Osteoblast (primary cell): ENCODE measurements around the gene PGRMC2. TPM values are rescaled to one million over a fixed set of nuclear protein-coding genes. Genes with fewer than 3 reads are reported as not detected.
"Not testable (repeated sequence)": the region's sequence is repeated elsewhere in the genome, so short reads cannot be mapped to it uniquely, and the experiment has no call there.

Source experiments
- DNase-seq: peaks from one replicate; pipeline ENCODE4 v3.0.0; 2011; ENCODE audit warnings: low spot score, mixed read lengths; ENCODE audit not compliant: insufficient read length; ENCODE audit errors: missing footprints
- H2AFZ ChIP-seq: 2 replicates; pipeline ENCODE4 v1.6.0; 2011; ENCODE audit warnings: mild to moderate bottlenecking, low read length
- H3K27ac ChIP-seq: 2 replicates; pipeline ENCODE4 v1.5.1; 2011; ENCODE audit warnings: mild to moderate bottlenecking, low read depth, low read length, moderate library complexity
- H3K27me3 ChIP-seq: 2 replicates; pipeline ENCODE4 v1.6.0; 2012; ENCODE audit warnings: mild to moderate bottlenecking, control low read depth, inconsistent platforms, low read length, moderate library complexity; ENCODE audit not compliant: insufficient read depth
- H3K36me3 ChIP-seq: 2 replicates; pipeline ENCODE4 v1.5.1; 2011; ENCODE audit warnings: mild to moderate bottlenecking, low read length, control low read depth, moderate library complexity; ENCODE audit not compliant: insufficient read depth
- H3K4me1 ChIP-seq: 2 replicates; pipeline ENCODE4 v1.5.1; 2011; ENCODE audit warnings: mild to moderate bottlenecking, low read length, control low read depth, moderate library complexity; ENCODE audit not compliant: insufficient read depth
- H3K4me2 ChIP-seq: 2 replicates; pipeline ENCODE4 v1.6.0; 2011; ENCODE audit warnings: mild to moderate bottlenecking, low read length; ENCODE audit not compliant: insufficient read depth
- H3K4me3 ChIP-seq: fragments of 200-600 bp; sonication (generic); 3 replicates; pipeline ENCODE4 v1.5.1; 2012; ENCODE audit warnings: mild to moderate bottlenecking, low read length, inconsistent platforms; ENCODE audit not compliant: insufficient read depth
- H3K79me2 ChIP-seq: 2 replicates; pipeline ENCODE4 v1.6.0; 2012; ENCODE audit warnings: mild to moderate bottlenecking, low read length, control low read depth, inconsistent platforms; ENCODE audit not compliant: insufficient read depth
- H3K9me3 ChIP-seq: 2 replicates; pipeline ENCODE4 v1.5.1; 2011; ENCODE audit warnings: low read depth, low read length, control low read depth
- H4K20me1 ChIP-seq: 2 replicates; pipeline ENCODE4 v1.6.0; 2012; ENCODE audit warnings: mild to moderate bottlenecking, low read length, control low read depth; ENCODE audit not compliant: insufficient read depth
- total RNA-seq: library from RNA; depleted of rRNA; stranded (reverse); fragments of >200 nt; gene quantifications from 2 replicates; pipeline ENCODE4 v1.2.3, GENCODE V29; 2012
- TF ChIP-seq, protein P1 (sequence below): IDR thresholded peaks from 2 replicates; pipeline ENCODE4 v1.5.1; 2011; ENCODE audit warnings: mild to moderate bottlenecking, low read depth, low read length, moderate library complexity; ENCODE audit errors: extremely low read depth

The PGRMC2 gene
- total RNA-seq, 1 donor, result 38.4 TPM

DNA sequence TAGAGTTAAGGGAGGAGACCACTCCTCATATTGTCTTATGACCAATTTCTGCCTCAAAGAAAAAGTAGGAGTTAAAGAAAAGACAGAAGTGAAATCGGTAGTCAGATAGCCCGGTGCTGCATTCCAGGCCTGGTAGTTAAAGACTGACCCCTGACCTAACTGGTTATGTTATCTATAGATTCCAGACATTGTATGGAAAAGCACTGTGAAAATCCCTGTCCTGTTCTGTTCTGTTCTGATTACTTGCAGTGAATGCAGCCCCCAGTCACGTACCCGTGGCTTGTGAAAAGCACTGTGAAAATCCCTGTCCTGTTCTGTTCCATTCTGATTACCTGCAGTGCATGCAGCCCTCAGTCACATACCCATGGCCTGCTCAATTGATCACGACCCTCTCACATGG, 27.7 kb downstream of the PGRMC2 start:
- not testable (repeated sequence) for H3K4me1 ChIP-seq, H3K4me2 ChIP-seq, H3K9me3 ChIP-seq, H4K20me1 ChIP-seq, H3K27me3 ChIP-seq, H3K4me3 ChIP-seq, DNase-seq, H3K27ac ChIP-seq, H3K79me2 ChIP-seq, H3K36me3 ChIP-seq, H2AFZ ChIP-seq

DNA sequence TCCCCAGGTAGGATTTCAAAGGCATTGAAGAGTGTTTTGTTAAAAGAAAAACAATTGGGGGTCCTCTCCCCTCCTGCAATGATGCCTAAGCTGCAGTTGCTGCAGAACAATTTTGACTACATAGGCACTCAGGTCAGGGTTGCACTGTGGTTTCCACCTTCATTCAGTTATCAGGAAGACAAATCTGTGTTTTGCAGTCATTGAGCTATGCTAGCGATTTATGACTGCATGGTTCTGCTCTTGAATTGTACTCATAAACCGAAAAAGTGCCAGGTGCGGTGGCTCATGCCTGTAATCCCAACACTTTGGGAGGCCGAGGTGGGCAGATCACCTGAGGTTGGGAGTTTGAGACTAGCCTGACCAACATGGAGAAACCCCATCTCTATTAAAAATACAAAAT, 29.4 kb downstream of the PGRMC2 start:
- not testable (repeated sequence) for H3K4me3 ChIP-seq, H4K20me1 ChIP-seq, H3K27ac ChIP-seq, H3K79me2 ChIP-seq, H3K4me1 ChIP-seq, H3K4me2 ChIP-seq, H3K27me3 ChIP-seq, H3K9me3 ChIP-seq, DNase-seq, H3K36me3 ChIP-seq
- peak overlapping the region; percentile 22 for H2AFZ ChIP-seq

DNA sequence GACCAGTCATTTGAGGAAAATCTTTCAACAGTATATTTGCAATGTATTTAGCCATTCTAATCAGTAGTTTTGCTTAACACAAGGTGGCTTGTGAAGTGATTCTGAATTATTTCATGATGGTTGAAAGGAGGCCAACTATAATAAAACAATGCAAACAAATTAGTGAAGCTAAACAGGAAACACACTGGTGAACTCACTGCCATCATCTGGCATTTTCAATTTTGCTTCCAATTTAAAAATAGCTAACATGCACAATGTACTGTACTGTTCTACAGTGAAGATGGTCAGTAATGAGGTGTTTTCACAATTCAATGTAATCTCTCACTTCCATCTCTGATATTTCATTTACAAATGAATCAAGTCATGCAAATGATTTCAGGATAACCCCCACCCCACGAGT, 31.1 kb downstream of the PGRMC2 start:
- Histone ChIP-seq H4K20me1 (no peaks in the 10 kb centered on the region), H3K36me3 (no peaks in the 10 kb centered on the region)

DNA sequence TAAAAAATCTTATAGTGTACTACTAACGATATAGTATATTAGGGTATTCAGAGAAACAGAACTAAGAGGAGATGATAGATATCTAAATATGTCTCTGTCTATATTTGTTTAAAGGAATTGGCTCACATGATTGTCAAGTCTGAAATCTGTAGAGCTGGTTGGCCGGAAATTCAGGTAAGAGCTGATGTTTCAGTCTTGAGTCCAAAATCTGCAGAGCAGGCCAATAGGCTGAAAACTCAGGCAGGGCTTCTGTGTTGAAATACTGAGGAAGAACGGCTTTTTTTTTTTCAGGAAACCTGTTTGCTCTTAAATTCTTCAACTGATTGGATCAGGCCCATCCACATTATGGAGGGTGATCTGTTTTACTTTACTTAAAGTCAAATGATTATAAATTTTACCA, 31.7 kb downstream of the PGRMC2 start:
- H3K9me3 ChIP-seq, result no peaks in the 10 kb centered on the region
- no peak overlapping the region for H2AFZ ChIP-seq
- no peaks in the 10 kb centered on the region for H4K20me1 ChIP-seq
- TF ChIP-seq, protein P1, sequence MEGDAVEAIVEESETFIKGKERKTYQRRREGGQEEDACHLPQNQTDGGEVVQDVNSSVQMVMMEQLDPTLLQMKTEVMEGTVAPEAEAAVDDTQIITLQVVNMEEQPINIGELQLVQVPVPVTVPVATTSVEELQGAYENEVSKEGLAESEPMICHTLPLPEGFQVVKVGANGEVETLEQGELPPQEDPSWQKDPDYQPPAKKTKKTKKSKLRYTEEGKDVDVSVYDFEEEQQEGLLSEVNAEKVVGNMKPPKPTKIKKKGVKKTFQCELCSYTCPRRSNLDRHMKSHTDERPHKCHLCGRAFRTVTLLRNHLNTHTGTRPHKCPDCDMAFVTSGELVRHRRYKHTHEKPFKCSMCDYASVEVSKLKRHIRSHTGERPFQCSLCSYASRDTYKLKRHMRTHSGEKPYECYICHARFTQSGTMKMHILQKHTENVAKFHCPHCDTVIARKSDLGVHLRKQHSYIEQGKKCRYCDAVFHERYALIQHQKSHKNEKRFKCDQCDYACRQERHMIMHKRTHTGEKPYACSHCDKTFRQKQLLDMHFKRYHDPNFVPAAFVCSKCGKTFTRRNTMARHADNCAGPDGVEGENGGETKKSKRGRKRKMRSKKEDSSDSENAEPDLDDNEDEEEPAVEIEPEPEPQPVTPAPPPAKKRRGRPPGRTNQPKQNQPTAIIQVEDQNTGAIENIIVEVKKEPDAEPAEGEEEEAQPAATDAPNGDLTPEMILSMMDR, result no peak
- H3K27ac ChIP-seq, result no peak overlapping the region
- no peaks in the 10 kb centered on the region for H3K79me2 ChIP-seq
- H3K4me1 ChIP-seq, result no peaks in the 10 kb centered on the region
- no peaks in the 10 kb centered on the region for H3K27me3 ChIP-seq
- H3K4me2 ChIP-seq, result no peak overlapping the region
- no peaks in the 10 kb centered on the region for H3K36me3 ChIP-seq
- no peak overlapping the region for H3K4me3 ChIP-seq
- DNase-seq, result no peak

More for the DNA sequence above, 31.1 kb downstream of the PGRMC2 start:
- Histone ChIP-seq H3K27me3 (no peaks in the 10 kb centered on the region), H3K4me3 (no peak overlapping the region), H2AFZ (no peak overlapping the region), H3K79me2 (no peaks in the 10 kb centered on the region), H3K9me3 (no peaks in the 10 kb centered on the region), H3K4me2 (no peak overlapping the region), H3K4me1 (no peaks in the 10 kb centered on the region), H3K27ac (no peak overlapping the region)
- TF ChIP-seq, protein P1, result no peak
- DNase-seq, result no peak

DNA sequence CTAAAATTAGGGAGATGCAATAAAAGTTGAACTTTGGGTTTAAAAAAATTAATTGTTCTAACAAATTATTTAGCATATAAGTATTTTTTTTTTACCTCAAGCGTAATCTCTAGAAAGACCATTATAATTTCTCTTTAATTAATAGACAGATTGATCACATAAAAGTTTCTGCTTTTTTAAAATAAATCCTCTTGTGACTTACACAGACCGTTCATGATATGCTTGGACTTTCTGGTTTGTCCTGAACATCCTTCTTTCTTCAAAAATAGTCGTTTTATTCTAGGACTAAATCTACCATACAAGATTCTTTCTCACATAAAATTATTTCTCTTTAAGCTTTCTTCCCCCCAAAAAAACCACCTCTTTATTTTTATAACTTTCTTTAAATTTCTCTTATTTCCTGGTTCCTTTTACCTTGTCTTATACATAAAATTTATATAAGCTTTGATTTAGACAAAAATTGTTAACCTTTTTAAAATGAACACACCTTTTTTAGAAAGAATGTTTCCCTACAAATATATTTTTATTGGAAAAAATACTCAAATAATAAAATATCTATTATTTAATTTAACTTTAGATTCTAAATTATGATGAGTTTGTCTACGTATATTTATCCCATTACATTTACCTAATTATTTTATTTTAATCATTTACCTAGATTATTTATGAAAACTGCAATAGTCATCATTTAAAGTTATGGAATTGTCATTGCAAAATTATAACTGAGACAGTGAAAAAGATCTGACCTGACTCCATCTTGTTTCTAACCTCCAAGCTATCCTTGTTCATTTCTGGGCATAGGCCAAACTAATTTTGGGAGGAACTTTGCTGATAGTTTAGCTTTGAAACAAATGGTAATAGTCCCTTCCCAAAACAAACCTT, 37.6 kb downstream of the PGRMC2 start:
- Histone ChIP-seq H4K20me1 (no peaks in the 10 kb centered on the region), H3K27ac (no peak overlapping the region), H3K9me3 (peaks cover 5% of the 10 kb centered on the region), H3K4me3 (no peak overlapping the region), H2AFZ (no peak overlapping the region), H3K4me2 (no peak overlapping the region), H3K4me1 (no peaks in the 10 kb centered on the region), H3K27me3 (no peaks in the 10 kb centered on the region), H3K79me2 (no peaks in the 10 kb centered on the region), H3K36me3 (no peaks in the 10 kb centered on the region)
- TF ChIP-seq, protein P1, result no peak
- DNase-seq, result no peak
